HL-60 (cell line): Measurements from ENCODE around the gene FRAS1.

Experiments used
- CTCF ChIP-seq: IDR thresholded peaks from one replicate; pipeline ENCODE4 v1.5.1; 2011; ENCODE audit warnings: low read length, control low read depth, inconsistent platforms; ENCODE audit not compliant: insufficient read depth
- GABPA ChIP-seq: IDR thresholded peaks from 2 replicates; pipeline ENCODE4 v1.6.1; 2012; ENCODE audit warnings: low read depth
- POLR2AphosphoS5 ChIP-seq: IDR thresholded peaks from 2 replicates; pipeline ENCODE4 v1.6.1; 2012; ENCODE audit warnings: low read depth

- TF ChIP-seq GABPA (no peak), CTCF (no peak), POLR2AphosphoS5 (no peak)
Measured at GRCh38 chr4:78061939-78062570, 4.9 kb downstream of the FRAS1 start.
